SK-N-SH (cell line): Measurements from ENCODE around the gene CHST3. TPM values are rescaled to one million over a fixed set of nuclear protein-coding genes. Genes with fewer than 3 reads are reported as not detected.
"Not testable (repeated sequence)": the region's sequence is repeated elsewhere in the genome, so short reads cannot be mapped to it uniquely, and the experiment has no call there.

Experiments
- CTCF ChIA-PET: fragments of 300-600, 350-600 bp; formaldehyde crosslinking; extraction: SDS; loops from one replicate; lab custom pipeline; 2021; lab: Yijun Ruan, JAX
- POLR2A ChIA-PET: fragments of 350-600 bp; sonication (Branson Sonifier 250); formaldehyde crosslinking; extraction: SDS; loops from one replicate; lab custom pipeline; 2020; ENCODE audit warnings: antibody characterized with exemption, inconsistent platforms; lab: Yijun Ruan, JAX
- DNase-seq: peaks from one replicate; pipeline ENCODE4 v3.0.0; 2012
- H2AFZ ChIP-seq: fragments of 200-600 bp; sonication (generic); 2 replicates; pipeline ENCODE4 v1.8.1; 2016; ENCODE audit warnings: antibody characterized with exemption, mild to moderate bottlenecking, low read depth
- H3F3A ChIP-seq: fragments of 200-600 bp; sonication (generic); replicated peaks from 2 replicates; pipeline ENCODE3; 2016; ENCODE audit warnings: antibody characterized with exemption, mild to moderate bottlenecking; ENCODE audit not compliant: insufficient read depth
- H3K27ac ChIP-seq, 2 experiments: fragments of 200-500 bp in 1 of 2; fragments of 200-600 bp in 1 of 2; sonication (Bioruptor generic) in 1 of 2; sonication (generic), shearing (Covaris generic) in 1 of 2; 2 replicates each; pipeline versions ENCODE4 v1.5.1 to v1.6.1; 2014 to 2016; ENCODE audit warnings: low read depth in 2 of 2, inconsistent platforms in 1 of 2, low read length in 1 of 2, mild to moderate bottlenecking in 1 of 2, mixed read lengths in 1 of 2
- H3K27me3 ChIP-seq: fragments of 200-600 bp; sonication (generic), shearing (Covaris generic); 2 replicates; pipeline ENCODE4 v1.6.1; 2016; ENCODE audit warnings: mixed run types; ENCODE audit not compliant: insufficient read depth
- H3K36me3 ChIP-seq, 2 experiments: fragments of 200-500 bp in 1 of 2; fragments of 200-600 bp in 1 of 2; sonication (Bioruptor generic) in 1 of 2; sonication (generic) in 1 of 2; replicated peaks in 1 of 2; 2 replicates each; pipeline versions ENCODE3 to v1.5.1; 2014 to 2016; ENCODE audit warnings: low read length in 1 of 2, mild to moderate bottlenecking in 1 of 2; ENCODE audit not compliant: insufficient read depth in 2 of 2, control insufficient read depth in 1 of 2
- H3K4me1 ChIP-seq, 2 experiments: fragments of 200-500 bp in 1 of 2; fragments of 200-600 bp in 1 of 2; sonication (Bioruptor generic) in 1 of 2; sonication (generic), shearing (Covaris generic) in 1 of 2; 2 replicates each; pipeline versions ENCODE4 v1.5.1 to v1.6.1; 2014 to 2016; ENCODE audit warnings: low read depth in 1 of 2, low read length in 1 of 2, mixed run types in 1 of 2; ENCODE audit not compliant: insufficient read depth in 2 of 2, control insufficient read depth in 1 of 2
- H3K4me2 ChIP-seq: fragments of 200-600 bp; sonication (generic), shearing (Covaris generic); 2 replicates; pipeline ENCODE4 v1.6.1; 2017; ENCODE audit warnings: mixed run types
- H3K4me3 ChIP-seq, 2 experiments: fragments of 200-500 bp in 1 of 2; fragments of 200-600 bp in 1 of 2; sonication (Bioruptor generic) in 1 of 2; sonication (generic), shearing (Covaris generic) in 1 of 2; 2 replicates each; pipeline versions ENCODE4 v1.5.1 to v1.8.1; 2014 to 2016; ENCODE audit warnings: low read depth in 2 of 2, inconsistent platforms in 1 of 2, low read length in 1 of 2, mild to moderate bottlenecking in 1 of 2, mixed read lengths in 1 of 2, moderate library complexity in 1 of 2
- H3K79me2 ChIP-seq: fragments of 200-600 bp; sonication (generic); 2 replicates; pipeline ENCODE4 v1.8.1; 2017; ENCODE audit warnings: mild to moderate bottlenecking; ENCODE audit not compliant: insufficient read depth
- H3K9ac ChIP-seq: fragments of 200-600 bp; sonication (generic); 2 replicates; pipeline ENCODE4 v1.6.1; 2017; ENCODE audit warnings: mixed run types
- H3K9me2 ChIP-seq: fragments of 200-600 bp; sonication (generic); 2 replicates; pipeline ENCODE4 v1.6.1; 2017; ENCODE audit warnings: mixed run types
- H3K9me3 ChIP-seq: fragments of 200-600 bp; sonication (generic); 2 replicates; pipeline ENCODE4 v1.6.1; 2017; ENCODE audit warnings: mixed run types, mild to moderate bottlenecking, moderate library complexity
- H4K20me1 ChIP-seq: fragments of 200-600 bp; sonication (generic); 2 replicates; pipeline ENCODE4 v1.6.1; 2017; ENCODE audit warnings: mild to moderate bottlenecking, mixed run types; ENCODE audit not compliant: insufficient read depth
- ELF1 ChIP-seq: IDR thresholded peaks from 2 replicates; pipeline ENCODE4 v1.4.0; 2012
- EP300 ChIP-seq, 2 experiments: IDR thresholded peaks; 2 replicates each; pipeline versions ENCODE4 v1.4.0 to v1.6.1; 2012; ENCODE audit warnings: borderline replicate concordance in 1 of 2, low read depth in 1 of 2, low read length in 1 of 2
- EZH2phosphoT487 ChIP-seq: fragments of 200-600 bp; sonication (generic); IDR thresholded peaks from 2 replicates; pipeline ENCODE4 v1.6.1; 2017; ENCODE audit warnings: low read depth, mixed run types, mild to moderate bottlenecking, antibody characterized with exemption, moderate library complexity, borderline replicate concordance
- FOSL2 ChIP-seq: IDR thresholded peaks from 2 replicates; pipeline ENCODE4 v1.4.0; 2012; ENCODE audit warnings: low read depth, mild to moderate bottlenecking, moderate library complexity, borderline replicate concordance
- IRF3 ChIP-seq: fragments of 150-350 bp; IDR thresholded peaks from 2 replicates; pipeline ENCODE4 v1.6.1; 2016; ENCODE audit warnings: mild to moderate bottlenecking, low read depth, low read length
- JUND ChIP-seq: IDR thresholded peaks from 2 replicates; pipeline ENCODE4 v1.4.0; 2012
- MEF2A ChIP-seq: IDR thresholded peaks from 2 replicates; pipeline ENCODE4 v1.4.0; 2012; ENCODE audit warnings: low read depth, borderline replicate concordance
- MXI1 ChIP-seq: IDR thresholded peaks from 2 replicates; pipeline ENCODE4 v1.6.1; 2012; ENCODE audit warnings: mild to moderate bottlenecking, low read depth, low read length, improper control_type of control experiment
- NRF1 ChIP-seq: IDR thresholded peaks from 2 replicates; pipeline ENCODE4 v1.6.1; 2012; ENCODE audit warnings: low read depth, mild to moderate bottlenecking, low read length
- PBX3 ChIP-seq: IDR thresholded peaks from 2 replicates; pipeline ENCODE4; 2012
- RCOR1 ChIP-seq: fragments of 150-350 bp; IDR thresholded peaks from 2 replicates; pipeline ENCODE4 v1.6.1; 2017; ENCODE audit warnings: antibody characterized with exemption, low read length
- RFX5 ChIP-seq: IDR thresholded peaks from 2 replicates; pipeline ENCODE4 v1.6.1; 2012; ENCODE audit warnings: mild to moderate bottlenecking, improper control_type of control experiment, low read length
- SMC3 ChIP-seq: IDR thresholded peaks from 2 replicates; pipeline ENCODE4 v1.6.1; 2012; ENCODE audit warnings: low read depth, low read length, improper control_type of control experiment
- TAF1 ChIP-seq: IDR thresholded peaks from 2 replicates; pipeline ENCODE4 v1.6.1; 2012; ENCODE audit warnings: low read depth, mild to moderate bottlenecking, low read length, moderate library complexity, borderline replicate concordance
- USF2 ChIP-seq: fragments of 150-350 bp; IDR thresholded peaks from 2 replicates; pipeline ENCODE4 v1.6.1; 2017; ENCODE audit warnings: antibody characterized with exemption, low read length, low read depth, borderline replicate concordance
- WGBS: methylation state at CpG from one replicate; pipeline ENCODE4 v1.1.6; 2017; ENCODE audit warnings: low lambda C conversion rate; 5-methylcytosine and 5-hydroxymethylcytosine counted together
- polyA plus RNA-seq, 3 experiments: library from polyadenylated mRNA; depleted of rRNA; stranded (reverse); fragments of >200 nt; gene quantifications; 2 replicates each; pipeline ENCODE4 v1.2.3, GENCODE V29; 2012

The CHST3 gene
- polyA plus RNA-seq, 1 of the 3 experiments (the other 2 are of a cell fraction): 6.0 TPM

- TF ChIP-seq EZH2phosphoT487 (no peak), RFX5 (no peak), TAF1 (no peak), MXI1 (no peak), USF2 (no peak), JUND (no peak), ELF1 (no peak), SMC3 (no peak), RCOR1 (no peak), NRF1 (no peak), IRF3 (no peak), MEF2A (no peak), FOSL2 (no peak), EP300 (IDR thresholded peaks at IDR 0.05; ENCODE audit: borderline replicate concordance in 1 of 2, low read depth in 1 of 2, low read length in 1 of 2) (no peak), PBX3 (no peak)
- TF ChIP-seq, all 33 proteins: peak for 0
- POLR2A ChIA-PET: no interaction called here
- Histone ChIP-seq H3K4me2 (no peak overlapping the region), H3K9me2 (no peaks in the 10 kb centered on the region), H3K4me3 (no peak overlapping the region), H3K27me3 (no peaks in the 10 kb centered on the region), H3K9me3 (no peaks in the 10 kb centered on the region), H3F3A (no peaks in the 10 kb centered on the region), H3K27ac (no peak overlapping the region), H4K20me1 (no peaks in the 10 kb centered on the region), H3K36me3 (no peaks in the 10 kb centered on the region), H3K4me1 (peaks cover 5 to 17% of the 10 kb centered on the region in 2 experiments; a peak in 3 of 4 replicates), H2AFZ (no peak overlapping the region), H3K9ac (no peak overlapping the region), H3K79me2 (no peaks in the 10 kb centered on the region)
- no peak for DNase-seq
- CTCF ChIA-PET: interaction anchor here (1.2 to 2.4 kb wide), 3 partner anchors 23 to 124 kb away, joined by 3 to 12 read pairs (median 4); no protein-coding TSS in a partner anchor
- 74% methylated on average over 7 of the region's 7 CpGs for WGBS
Measured at GRCh38 chr10:71918992-71919391, 45.2 kb upstream of the CHST3 start.

- 84% methylated on average over 7 of the region's 7 CpGs for WGBS
- H3K4me2 ChIP-seq, H4K20me1 ChIP-seq, H3K36me3 ChIP-seq, H3K27ac ChIP-seq, H3K9me3 ChIP-seq, H3K79me2 ChIP-seq, POLR2A ChIA-PET, DNase-seq, H2AFZ ChIP-seq, H3K9ac ChIP-seq, H3K4me3 ChIP-seq, H3K27me3 ChIP-seq, H3F3A ChIP-seq, H3K9me2 ChIP-seq: not testable (repeated sequence)
- CTCF ChIA-PET: interaction anchor here (0.9 to 3.5 kb wide), 8 partner anchors 18 to 302 kb away, joined by 3 to 31 read pairs (median 4); no protein-coding TSS in a partner anchor
- H3K4me1 ChIP-seq: peaks cover 5 to 17% of the 10 kb centered on the region in 2 experiments; a peak in 3 of 4 replicates
Measured at GRCh38 chr10:71919956-71920539, 44.1 kb upstream of the CHST3 start.
